IPS DF 4.7 (cell line): ENCODE data around the gene RFX4.

Experiments
- DNase-seq: peaks from one replicate; pipeline ENCODE4 v3.0.0-alpha.2; 2013; ENCODE audit warnings: low spot score; ENCODE audit errors: extremely low read depth

The RFX4 gene

DNA sequence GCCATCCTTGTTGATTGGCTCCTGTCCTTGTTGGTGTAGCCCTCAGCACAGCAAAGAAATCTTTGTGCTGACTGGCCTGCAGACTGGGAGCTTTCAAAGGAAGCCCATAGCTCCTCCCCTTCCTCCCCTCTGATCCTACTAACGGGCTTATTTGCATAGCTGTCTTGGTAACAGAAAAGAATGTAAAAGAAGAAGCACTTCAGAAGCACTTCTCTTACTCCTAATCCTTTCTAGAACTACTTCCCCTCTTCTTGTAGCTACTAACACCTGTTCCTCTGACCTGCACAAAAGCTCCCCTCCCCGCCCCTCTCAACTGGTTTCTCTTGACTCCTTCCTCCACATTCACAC is 177.4 kb downstream of the RFX4 start:
- DNase-seq: no peak

DNA sequence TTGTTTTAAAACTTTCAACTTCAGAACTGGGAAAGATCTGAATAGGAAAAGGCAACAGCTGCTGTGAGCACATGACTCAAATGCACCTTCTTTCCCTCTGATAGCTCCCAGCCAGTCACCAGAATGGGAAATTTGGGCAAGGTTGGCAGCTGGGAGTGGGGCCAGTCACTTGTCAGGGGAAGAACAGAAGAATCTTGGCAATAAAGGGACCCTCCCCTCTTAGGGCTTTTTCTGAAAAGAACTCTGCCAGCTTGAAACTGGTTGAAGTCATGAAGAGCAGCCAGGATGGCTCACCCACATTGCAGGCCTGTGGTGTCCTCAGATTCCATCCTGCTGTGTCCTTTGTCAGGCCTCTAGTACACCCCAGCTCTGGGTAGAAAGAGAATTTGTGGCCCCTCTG is 181.4 kb downstream of the RFX4 start:
- no peak for DNase-seq

DNA sequence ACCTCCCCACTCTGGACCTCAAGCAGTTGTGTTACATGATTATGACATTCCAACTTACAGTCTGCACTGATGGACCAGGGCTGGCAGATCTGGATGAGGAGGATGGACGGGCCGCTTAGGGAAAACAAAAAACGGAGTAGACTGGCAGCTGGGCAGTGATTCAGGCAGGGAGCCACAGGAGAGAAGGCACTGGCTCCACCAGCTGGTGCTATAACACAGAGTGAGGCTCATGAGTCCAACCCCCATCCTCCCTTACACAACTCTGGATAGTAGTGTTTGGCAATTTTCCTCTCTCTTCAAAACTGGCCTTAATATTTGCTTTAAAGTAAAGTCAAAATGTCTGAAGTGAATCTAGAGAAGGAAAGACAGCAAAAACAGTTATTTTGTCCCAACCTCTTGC is 181.9 kb downstream of the RFX4 start:
- no peak for DNase-seq

DNA sequence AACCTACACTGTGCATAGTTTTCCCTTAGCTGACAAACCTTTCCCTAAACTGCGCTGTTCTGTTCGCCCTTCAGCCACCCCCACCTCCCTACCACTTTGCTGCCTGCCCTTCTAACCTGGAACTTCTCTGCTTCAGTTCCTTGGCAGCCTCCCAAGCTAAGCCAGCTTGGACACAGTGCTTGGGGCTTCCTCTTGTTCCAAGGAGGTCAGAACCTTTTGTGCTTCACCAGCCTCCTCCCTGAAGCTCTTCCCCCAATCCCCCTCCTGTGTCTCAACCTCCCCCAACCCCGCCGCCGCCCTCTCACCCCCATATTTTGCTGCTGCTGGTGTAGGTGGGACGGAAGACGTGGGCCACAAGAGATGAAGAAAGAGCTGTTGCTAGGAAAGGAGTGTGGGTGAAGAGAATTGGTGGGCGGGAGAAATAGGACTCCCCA is 183.6 kb downstream of the RFX4 start:
- DNase-seq: no peak

DNA sequence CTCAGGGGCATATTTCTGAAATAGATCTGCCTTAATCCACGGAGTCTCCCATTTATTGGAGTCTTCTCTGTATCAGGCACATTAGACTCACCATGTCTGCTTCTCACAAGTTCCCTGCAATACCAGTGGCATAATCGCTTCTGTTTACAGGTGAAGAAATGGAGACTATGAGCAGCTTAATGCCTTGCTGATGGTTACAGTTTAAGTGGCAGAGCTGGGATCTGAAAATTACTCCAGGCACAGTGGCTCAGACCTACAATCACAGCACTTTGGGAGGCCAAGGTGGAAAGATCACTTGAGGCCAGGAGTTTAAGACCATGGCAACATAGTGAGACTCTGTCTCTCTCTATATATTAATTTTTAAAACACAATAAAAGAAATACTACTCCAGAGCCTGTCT is 184.4 kb downstream of the RFX4 start:
- DNase-seq: no peak

DNA sequence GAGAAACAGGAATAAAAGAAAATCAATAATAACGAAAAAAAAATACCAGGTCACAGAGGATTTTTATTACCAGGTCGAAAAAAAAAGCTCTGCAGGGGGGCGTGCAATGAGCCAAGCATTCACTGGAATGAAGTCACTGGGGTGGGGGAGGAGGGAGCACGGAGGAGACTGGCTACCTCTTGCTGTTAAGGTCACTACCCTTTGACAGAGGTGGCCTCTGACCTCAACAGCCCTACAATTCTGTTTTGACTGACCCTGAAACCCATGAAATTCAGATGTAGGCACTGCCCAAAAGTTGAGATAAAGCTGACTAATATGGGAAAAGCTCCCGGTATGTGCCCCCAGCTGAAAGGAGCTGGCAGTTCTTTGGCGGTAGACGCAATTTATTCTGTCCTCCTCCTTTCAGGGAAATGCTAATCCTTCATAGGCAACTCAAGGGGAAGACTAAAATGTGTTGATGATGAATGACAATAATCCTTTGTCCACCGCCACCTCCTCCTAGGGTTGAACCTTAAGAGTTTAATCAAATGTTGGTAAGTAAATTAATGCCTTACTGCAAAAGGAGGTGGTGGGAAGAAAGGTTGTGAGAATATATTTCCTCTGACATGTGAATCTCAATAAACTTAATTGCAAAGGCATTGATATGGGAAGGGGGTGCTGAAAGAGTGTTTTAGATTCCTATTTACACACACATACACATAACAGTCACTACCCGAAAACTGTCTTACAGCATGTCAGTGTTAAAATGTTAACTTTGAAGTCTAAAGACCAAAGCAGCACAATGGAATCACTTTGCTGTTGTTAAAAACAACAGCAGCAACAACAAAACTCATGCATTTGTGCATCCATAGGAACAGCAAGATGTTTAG is 185.4 kb downstream of the RFX4 start:
- DNase-seq: no peak

DNA sequence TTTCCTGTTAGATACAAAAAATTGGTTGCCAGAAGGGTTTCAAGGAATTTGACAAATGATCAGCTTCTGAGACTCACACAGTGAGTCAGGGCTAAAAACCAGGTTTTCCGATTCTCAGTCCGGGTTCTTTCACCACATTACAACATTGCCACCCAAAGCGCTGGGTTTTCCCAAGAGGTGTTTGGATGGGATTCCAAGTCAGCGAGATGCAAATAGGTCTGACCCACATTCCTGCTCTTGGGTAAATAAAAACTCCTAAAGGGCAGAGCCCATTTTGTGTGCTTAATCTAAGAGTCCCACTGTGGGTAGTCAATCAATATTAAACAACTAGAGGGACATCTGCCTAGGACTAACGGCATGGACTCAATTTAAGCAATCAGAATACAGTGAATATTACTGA is 186.3 kb downstream of the RFX4 start:
- DNase-seq: no peak

DNA sequence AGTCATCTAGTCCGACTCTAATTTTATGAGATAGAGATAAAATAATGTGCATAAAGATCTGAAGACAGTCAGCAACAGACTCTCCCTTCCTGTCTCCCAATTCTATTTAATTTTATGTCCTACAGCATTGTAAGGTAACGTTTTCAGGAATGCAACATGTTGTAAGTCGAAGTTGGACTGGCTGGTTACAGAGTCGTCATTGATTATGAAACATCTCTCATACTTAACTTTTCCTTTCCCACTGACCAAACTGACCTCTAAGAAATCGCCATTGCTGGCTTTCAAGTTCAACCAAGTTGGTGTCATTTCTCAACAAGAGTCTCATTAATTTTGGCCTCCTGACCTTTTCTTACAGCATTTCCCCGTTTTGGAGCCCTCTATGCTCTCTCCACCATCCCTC is 186.7 kb downstream of the RFX4 start:
- no peak for DNase-seq

DNA sequence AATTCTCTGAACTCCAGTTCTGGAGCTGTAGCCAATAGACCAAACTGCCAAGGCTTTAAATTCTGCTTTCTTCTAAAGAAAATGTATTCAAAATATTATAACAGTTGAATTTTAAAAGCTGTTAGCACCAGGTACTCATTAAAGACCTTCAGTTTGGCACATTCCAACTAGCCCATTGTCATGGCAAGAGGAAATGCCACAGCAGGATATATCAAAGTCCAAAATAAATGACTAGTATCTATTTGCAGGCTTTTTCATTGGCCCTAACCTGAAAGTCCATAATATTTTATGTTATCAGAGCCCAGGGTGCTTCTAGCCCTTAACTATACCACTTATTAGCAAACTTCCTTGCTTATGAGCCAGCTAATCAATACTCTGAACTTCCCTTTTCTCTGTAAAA is 188.6 kb downstream of the RFX4 start:
- no peak for DNase-seq

DNA sequence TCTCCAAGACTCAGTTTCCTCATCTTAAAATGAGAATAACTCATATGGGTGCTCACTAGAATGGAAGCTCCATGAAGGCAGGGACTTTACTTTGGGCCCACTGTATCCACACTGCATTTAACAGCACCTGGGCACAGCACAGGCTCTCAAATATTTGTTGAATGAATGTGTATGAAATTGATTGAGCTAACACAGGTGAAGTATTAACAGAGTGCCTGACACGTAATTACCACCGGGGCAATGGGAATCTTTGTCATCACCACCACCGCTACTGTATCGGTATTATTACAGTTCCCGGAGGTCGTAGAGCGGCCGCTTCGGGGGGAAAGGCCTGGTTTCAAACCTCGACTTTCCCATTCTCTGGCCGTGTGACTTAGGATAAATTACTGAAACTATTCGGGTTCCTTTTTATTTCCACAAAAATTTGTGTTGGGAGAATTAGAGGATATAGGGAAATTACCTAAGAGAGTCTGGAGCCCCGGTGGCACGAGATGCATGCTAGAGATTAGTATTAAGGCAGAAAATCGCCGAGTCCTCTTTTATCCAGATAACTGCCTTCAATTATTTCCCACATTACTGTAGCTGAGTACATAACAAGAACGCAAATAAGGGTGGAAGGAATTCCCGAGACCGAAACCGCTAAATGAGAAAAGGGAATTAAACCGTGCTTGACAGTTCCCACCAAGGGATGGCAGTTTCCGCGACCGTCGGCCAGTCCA is 190.6 kb downstream of the RFX4 start:
- DNase-seq: no peak

DNA sequence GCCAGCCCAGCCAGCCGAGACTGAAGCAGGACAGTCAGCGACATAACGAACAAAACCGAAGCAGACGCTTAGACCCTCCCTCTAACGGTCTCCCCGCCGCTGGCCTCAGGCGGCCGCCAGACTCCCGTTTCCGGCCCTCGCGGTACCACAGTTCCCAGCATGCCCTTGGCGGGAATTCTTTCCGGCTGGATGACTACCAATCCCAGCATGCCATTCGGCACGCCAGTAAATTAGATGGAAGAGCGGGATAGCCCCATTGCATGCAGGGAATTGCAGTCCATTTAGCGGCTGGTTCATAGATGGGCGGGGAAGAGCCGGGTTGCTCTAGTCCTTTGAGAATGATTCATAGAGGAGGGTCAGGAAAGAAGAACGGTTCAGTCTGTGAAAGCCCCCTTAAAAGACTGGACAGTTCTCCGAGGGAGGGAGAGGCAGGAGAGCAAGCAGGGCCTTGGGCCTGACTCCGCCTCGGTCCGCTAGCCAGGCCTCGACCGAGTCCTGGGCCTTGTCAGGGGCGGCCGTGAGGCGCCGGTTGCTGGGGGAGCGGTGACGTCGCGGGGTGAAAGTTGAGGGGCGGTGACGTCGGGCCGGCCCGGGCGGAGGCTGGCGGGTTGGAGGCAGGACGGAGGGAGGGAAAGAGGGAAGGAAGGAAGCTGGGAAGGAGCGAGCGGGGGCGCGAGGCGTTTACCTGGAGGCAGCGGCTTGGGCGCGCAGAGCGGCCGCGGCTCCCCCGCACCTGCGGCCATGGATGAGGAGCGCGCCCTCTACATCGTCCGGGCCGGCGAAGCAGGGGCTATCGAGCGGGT is 191.4 kb downstream of the RFX4 start, which contains the start of gene RIC8B:
TSS of gene RIC8B (plus strand) at position 678 of the 803 bp plus-strand sequence. CDS start at position 742, 64 bp downstream.
- no peak for DNase-seq

DNA sequence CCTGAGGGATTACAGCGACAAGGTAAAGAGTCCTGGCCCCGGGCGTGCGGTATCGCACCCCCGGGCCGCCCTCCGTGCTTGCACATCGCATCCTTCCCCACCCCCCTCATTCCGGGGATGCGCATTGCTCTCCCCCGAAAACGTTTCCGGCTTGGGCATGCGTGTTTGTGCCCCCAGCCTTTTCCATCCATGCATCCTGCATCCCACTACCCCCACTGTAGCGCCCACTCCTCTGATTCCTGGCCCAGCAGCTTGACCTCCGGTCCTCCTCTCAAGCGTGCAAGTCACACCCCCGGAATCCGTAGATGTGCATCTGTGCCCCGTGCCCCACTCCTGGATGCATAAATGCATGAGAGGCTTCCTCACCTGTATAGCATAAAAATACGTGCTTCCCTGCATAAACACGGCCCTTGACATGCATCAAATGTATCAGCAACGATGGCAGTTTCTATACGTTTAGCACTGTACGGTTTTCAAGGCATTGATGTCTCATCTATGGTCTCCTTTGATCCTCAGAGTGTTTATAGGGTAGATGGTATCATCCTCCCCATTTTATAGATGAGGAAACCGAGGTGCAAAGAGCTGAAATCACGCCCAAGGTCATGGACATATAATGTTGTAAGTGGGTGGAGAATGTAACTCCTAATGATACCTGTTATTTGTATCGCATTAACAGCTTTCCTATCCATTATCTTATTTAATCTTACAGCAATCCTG is 192.2 kb downstream of the RFX4 start:
- DNase-seq: no peak

DNA sequence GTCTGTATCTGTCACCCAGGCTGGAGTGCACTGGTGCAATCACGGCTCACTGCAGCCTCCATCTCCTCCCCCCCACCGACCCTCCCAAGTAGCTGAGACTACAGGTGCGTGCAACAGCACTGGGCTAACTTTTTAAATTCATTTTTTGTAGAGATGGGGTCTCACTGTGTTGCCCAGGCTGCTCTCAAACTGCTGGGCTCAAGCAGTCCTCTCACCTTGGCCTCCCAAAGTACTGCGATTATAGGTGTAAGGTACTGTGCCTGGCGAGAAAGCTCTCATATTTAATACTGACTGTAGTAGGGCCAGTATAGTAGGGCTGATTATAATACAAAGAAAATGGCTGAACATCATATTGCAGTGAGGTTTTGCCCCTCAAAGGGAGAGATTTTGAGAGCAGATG is 194.1 kb downstream of the RFX4 start:
- DNase-seq: no peak

DNA sequence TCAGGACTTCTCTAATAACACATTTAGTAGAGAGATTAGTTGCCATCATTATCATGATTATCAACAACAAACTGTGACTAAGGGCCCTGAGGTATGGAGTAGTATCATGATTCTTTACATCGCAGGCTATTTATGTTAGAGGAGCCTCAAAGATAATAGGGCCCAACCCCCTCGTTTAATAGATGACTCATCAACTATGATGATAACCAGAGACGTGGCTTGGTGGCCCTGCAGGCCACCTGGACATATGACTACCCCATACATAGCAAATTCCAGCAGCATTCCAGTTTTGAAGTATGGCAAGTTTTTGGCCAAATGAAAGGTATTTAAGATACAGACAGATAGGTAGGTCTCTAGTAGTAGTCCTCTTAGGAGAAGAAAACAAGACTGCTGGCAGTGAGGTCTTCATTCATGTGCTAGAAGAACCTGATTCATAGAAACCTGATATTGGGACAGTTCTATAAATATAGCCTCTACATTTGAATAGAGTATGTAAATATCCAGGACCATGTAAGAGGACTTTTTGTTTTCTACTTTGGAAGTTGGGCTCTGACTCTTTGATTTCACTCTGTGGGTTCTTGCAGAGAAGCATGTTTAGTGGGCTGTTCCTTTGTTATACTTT is 197.3 kb downstream of the RFX4 start:
- DNase-seq: no peak

DNA sequence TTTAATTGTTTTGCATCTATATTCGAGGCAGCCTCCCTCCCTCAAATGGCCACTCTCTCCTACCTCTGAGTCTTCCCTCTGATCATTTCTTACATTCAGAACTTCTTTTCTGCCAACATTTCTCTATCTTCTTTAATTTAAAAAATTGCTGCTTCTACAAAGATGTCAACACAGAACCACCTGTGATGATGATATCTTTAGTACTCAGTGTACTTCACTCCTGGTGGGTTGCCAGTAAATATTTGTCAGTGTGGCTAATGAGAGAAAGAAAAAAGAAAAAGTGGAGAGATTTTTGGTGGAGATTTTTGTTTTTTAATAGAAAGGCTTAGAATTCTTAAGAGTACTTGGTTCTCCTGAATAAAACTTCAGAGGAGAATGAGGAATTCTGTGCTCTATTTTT is 199.8 kb downstream of the RFX4 start:
- DNase-seq: no peak

DNA sequence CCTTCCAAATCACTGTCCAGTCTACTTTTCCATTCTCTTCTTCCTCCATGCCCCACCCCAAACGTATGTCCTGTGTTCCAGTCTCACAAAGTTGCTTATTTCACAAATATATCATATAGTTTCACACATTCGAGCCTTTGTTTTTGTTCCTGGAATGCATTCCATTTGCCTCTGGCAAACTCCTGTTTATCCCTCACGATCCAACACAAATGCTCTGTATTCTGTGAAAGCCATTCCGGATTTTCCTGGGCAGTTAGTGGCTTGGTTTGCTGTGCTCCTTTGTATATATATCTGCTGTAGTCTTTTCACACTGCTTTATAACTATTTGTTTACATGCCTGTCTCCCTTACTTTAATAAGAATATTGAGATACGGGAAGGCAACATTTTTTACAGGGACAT is 200.7 kb downstream of the RFX4 start:
- DNase-seq: no peak

DNA sequence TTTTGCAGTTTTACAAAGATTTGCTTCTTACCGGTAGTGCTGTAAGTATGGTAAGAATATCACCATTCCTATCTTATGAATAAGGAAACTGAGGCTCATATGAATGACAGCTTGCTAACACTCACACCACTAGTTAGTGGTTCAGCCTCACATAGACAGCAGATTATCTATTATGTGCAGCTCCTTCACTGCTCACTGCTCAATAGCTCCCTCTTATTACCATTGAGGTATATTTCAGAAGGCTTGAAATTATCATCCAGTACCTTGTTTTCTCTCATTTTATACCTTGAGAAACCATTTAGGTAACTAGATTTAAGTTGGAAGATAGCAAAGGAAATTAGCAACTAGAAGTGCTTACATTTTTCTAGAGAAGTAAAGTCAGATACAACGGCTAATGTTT is 207.2 kb downstream of the RFX4 start:
- DNase-seq: no peak

DNA sequence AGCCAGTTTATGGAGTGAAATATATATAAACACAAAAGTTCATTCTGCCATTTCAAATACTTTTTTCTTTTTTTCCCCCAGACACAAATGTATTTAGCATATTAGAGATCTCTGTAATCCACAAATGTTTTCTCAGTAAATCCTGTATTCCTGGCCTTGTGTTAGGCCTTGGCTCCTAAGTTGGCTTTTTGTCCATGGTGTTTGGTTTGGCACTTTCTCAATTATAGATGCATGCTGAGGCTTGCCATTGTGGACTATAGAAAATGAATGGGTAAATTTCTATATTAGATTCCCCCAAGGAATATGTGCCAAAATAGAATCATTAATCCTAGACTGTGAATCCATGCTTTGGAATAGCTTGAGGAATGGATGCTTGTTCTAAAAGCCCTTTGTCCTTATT is 208.7 kb downstream of the RFX4 start:
- DNase-seq: no peak

DNA sequence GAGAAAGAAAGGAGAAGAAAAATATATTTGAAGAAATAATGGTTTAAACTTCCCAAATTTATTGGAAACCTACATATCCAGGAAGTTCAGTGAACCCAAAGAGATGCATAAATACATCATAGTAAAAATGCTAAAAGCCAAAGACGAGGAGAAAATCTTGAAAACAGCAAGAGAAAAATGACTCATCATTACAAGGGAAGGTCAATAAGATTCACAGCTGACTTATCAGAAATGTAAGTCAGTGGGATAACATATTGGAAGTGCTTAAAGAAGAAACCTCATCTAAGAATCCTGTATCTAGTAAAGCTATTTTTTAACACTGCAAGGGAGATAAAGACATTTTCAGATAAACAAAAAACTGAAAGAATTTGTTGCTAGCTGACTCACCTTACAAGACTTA is 211.6 kb downstream of the RFX4 start:
- no peak for DNase-seq

DNA sequence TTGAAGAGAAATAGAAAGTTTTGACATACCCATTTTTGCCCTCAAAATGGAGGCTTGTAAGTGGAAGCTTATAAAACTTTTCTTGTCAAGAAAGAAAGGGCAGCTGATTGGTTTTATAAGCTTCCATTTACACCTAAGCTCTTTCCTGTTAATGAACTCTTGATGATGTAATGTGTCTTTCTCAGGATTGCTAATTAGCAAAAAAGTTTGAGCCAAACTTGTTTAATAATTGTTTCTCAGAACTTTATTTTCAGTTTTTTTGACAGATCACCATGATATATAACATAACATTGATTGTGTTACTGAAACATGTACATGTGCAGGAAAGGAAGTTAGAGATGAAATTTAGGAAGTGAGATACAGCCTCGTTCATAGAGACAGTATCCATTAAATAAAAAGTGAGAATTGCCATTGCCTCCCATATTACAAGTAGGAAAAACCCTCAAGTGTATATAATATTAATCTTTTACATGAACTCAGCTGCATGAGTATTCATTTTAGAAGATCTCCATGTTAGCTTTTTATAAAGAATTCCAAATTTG is 218.4 kb downstream of the RFX4 start:
- DNase-seq: no peak
